NCI-H1417 treated with DMSO at 0.1 percent for 48 hours (cell line): Measurements from ENCODE around the gene FAM241B.

Source experiments
- DNase-seq: peaks from one replicate; lab custom pipeline; 2025; lab: John Stamatoyannopoulos, UW

FAM241B gene

GRCh38 chr10:69649786-69650550 is 19.9 kb downstream of the FAM241B start:
- no peak for DNase-seq

- no peak for DNase-seq
Measured at GRCh38 chr10:69650589-69651261, 20.7 kb downstream of the FAM241B start.

- DNase-seq, result no peak
Measured at GRCh38 chr10:69651362-69651761, 21.3 kb downstream of the FAM241B start.

GRCh38 chr10:69652111-69652856 is 22.2 kb downstream of the FAM241B start:
- DNase-seq, result no peak

- DNase-seq, result no peak
Measured at GRCh38 chr10:69652857-69653199, 22.8 kb downstream of the FAM241B start.

GRCh38 chr10:69653561-69653960 is 23.5 kb downstream of the FAM241B start:
- DNase-seq, result no peak

GRCh38 chr10:69655124-69655867 is 25.2 kb downstream of the FAM241B start:
- DNase-seq, result no peak

- no peak for DNase-seq
Measured at GRCh38 chr10:69655868-69656555, 26.0 kb downstream of the FAM241B start.

- no peak for DNase-seq
Measured at GRCh38 chr10:69656742-69657269, 26.8 kb downstream of the FAM241B start.

- DNase-seq, result no peak
Measured at GRCh38 chr10:69657430-69657829, 27.4 kb downstream of the FAM241B start.

- DNase-seq, result no peak
Measured at GRCh38 chr10:69657866-69658265, 27.8 kb downstream of the FAM241B start.

- no peak for DNase-seq
Measured at GRCh38 chr10:69659241-69660038, 29.4 kb downstream of the FAM241B start.

- no peak for DNase-seq
Measured at GRCh38 chr10:69660296-69660695, 30.2 kb downstream of the FAM241B start.

- no peak for DNase-seq
Measured at GRCh38 chr10:69661414-69662172, 31.5 kb downstream of the FAM241B start.

- no peak for DNase-seq
Measured at GRCh38 chr10:69662173-69662877, 32.3 kb downstream of the FAM241B start.

GRCh38 chr10:69662901-69663300 is 32.9 kb downstream of the FAM241B start:
- no peak for DNase-seq

GRCh38 chr10:69663369-69663947 is 33.4 kb downstream of the FAM241B start:
- DNase-seq, result no peak

- DNase-seq, result no peak
Measured at GRCh38 chr10:69665474-69666320, 35.6 kb downstream of the FAM241B start.
